IMR-90 (cell line): ENCODE results near the gene DSG1. TPM values are rescaled to one million over a fixed set of nuclear protein-coding genes. Genes with fewer than 3 reads are reported as not detected.

ENCODE experiments used
- ATAC-seq: fragments of 200-7000 bp; cut with Tn5 transposase; 2 replicates; pipeline ENCODE4 v1.9.1; 2020; ENCODE audit warnings: low read depth, mild to moderate bottlenecking, moderate library complexity
- BruUV-seq: library from RNA; stranded (reverse); fragments of 400-500 nt; replicated peaks from 2 replicates; lab custom pipeline; 2021; lab: Mats Ljungman, UMichigan
- CTCF ChIA-PET: fragments of 300-600 bp; formaldehyde crosslinking; extraction: SDS; loops from one replicate; lab custom pipeline; 2021; ENCODE audit warnings: antibody characterized with exemption; lab: Yijun Ruan, JAX
- POLR2A ChIA-PET: fragments of 300-600 bp; sonication (Branson Sonifier 250); formaldehyde crosslinking; loops from one replicate; lab custom pipeline; 2022; ENCODE audit warnings: antibody characterized with exemption; ENCODE audit not compliant: unreplicated experiment; lab: Charles Lee
- DNase-seq: peaks from one replicate; pipeline ENCODE4 v3.0.0; 2013
- H2AFZ ChIP-seq: replicated peaks from 2 replicates; pipeline ENCODE3; 2013; ENCODE audit warnings: low read length, mild to moderate bottlenecking; ENCODE audit not compliant: poor library complexity
- H2AK5ac ChIP-seq: 2 replicates; pipeline ENCODE4 v1.6.1; 2013; ENCODE audit warnings: low read depth, low read length, inconsistent platforms
- H2AK9ac ChIP-seq: replicated peaks from 2 replicates; pipeline ENCODE3; 2013; ENCODE audit warnings: mild to moderate bottlenecking, low read depth, low read length, moderate library complexity; ENCODE audit not compliant: poor library complexity
- H2BK120ac ChIP-seq: 2 replicates; pipeline ENCODE4 v1.6.1; 2013; ENCODE audit warnings: low read depth, low read length, inconsistent platforms
- H2BK15ac ChIP-seq: 3 replicates; pipeline ENCODE4 v1.6.1; 2013; ENCODE audit warnings: low read depth, low read length, inconsistent platforms
- H2BK20ac ChIP-seq: 2 replicates; pipeline ENCODE4 v1.6.1; 2013; ENCODE audit warnings: low read depth, mild to moderate bottlenecking, inconsistent platforms, low read length, moderate library complexity
- H2BK5ac ChIP-seq: 2 replicates; pipeline ENCODE4 v1.6.1; 2013; ENCODE audit warnings: mild to moderate bottlenecking, low read depth, low read length, inconsistent platforms; ENCODE audit not compliant: poor library complexity, severe bottlenecking
- H3K14ac ChIP-seq: replicated peaks from 2 replicates; pipeline ENCODE4 v1.6.1; 2013; ENCODE audit warnings: low read depth, low read length, inconsistent platforms
- H3K18ac ChIP-seq: 2 replicates; pipeline ENCODE4 v1.6.1; 2013; ENCODE audit warnings: low read depth, low read length, control low read depth
- H3K23ac ChIP-seq: 2 replicates; pipeline ENCODE4 v1.6.1; 2013; ENCODE audit warnings: low read depth, low read length, inconsistent platforms
- H3K27ac ChIP-seq: 2 replicates; pipeline ENCODE4 v1.5.1; 2013; ENCODE audit warnings: mild to moderate bottlenecking, control low read depth, low read length; ENCODE audit not compliant: insufficient read depth
- H3K27me3 ChIP-seq: 2 replicates; pipeline ENCODE4 v1.6.1; 2013; ENCODE audit warnings: low read length; ENCODE audit not compliant: control insufficient read depth, insufficient read depth
- H3K36me3 ChIP-seq: 2 replicates; pipeline ENCODE4 v1.6.1; 2013; ENCODE audit warnings: low read length, mixed read lengths; ENCODE audit not compliant: control insufficient read depth, insufficient read depth
- H3K4ac ChIP-seq: 2 replicates; pipeline ENCODE4 v1.6.1; 2013; ENCODE audit warnings: low read depth, low read length, inconsistent platforms
- H3K4me1 ChIP-seq: 2 replicates; pipeline ENCODE4 v1.6.1; 2013; ENCODE audit warnings: low read length, mixed read lengths; ENCODE audit not compliant: control insufficient read depth, insufficient read depth
- H3K4me2 ChIP-seq: 2 replicates; pipeline ENCODE4 v1.6.1; 2013; ENCODE audit warnings: low read depth, mild to moderate bottlenecking, control low read depth, low read length, moderate library complexity
- H3K4me3 ChIP-seq: 2 replicates; pipeline ENCODE4 v1.5.1; 2013; ENCODE audit warnings: low read depth, mild to moderate bottlenecking, control low read depth, low read length, moderate library complexity; ENCODE audit not compliant: insufficient read depth
- H3K56ac ChIP-seq: 2 replicates; pipeline ENCODE4 v1.6.1; 2013; ENCODE audit warnings: low read length, inconsistent platforms; ENCODE audit not compliant: insufficient read depth; ENCODE audit errors: extremely low read depth
- H3K79me1 ChIP-seq, 2 experiments: 2 replicates each; pipeline ENCODE4 v1.6.1; 2013; ENCODE audit warnings: low read length in 2 of 2, inconsistent platforms in 1 of 2, low read depth in 1 of 2
- H3K9ac ChIP-seq: 2 replicates; pipeline ENCODE4 v1.6.1; 2013; ENCODE audit warnings: low read depth, low read length, control low read depth
- H3K9me1 ChIP-seq: 2 replicates; pipeline ENCODE4 v1.6.1; 2013; ENCODE audit warnings: low read length, inconsistent platforms; ENCODE audit not compliant: insufficient read depth
- H3K9me3 ChIP-seq: 2 replicates; pipeline ENCODE4 v1.6.1; 2013; ENCODE audit warnings: low read length; ENCODE audit not compliant: control insufficient read depth, insufficient read depth
- H4K20me1 ChIP-seq: 2 replicates; pipeline ENCODE4 v1.6.1; 2013; ENCODE audit warnings: low read length, inconsistent platforms; ENCODE audit not compliant: insufficient read depth
- H4K5ac ChIP-seq: 2 replicates; pipeline ENCODE4 v1.6.1; 2013; ENCODE audit warnings: mild to moderate bottlenecking, low read depth, low read length, control low read depth
- H4K8ac ChIP-seq, 2 experiments: 2 replicates each; pipeline ENCODE4 v1.6.1; 2013; ENCODE audit warnings: low read depth in 2 of 2, low read length in 2 of 2, control low read depth in 1 of 2, inconsistent platforms in 1 of 2
- H4K91ac ChIP-seq: 2 replicates; pipeline ENCODE4 v1.6.1; 2013; ENCODE audit warnings: low read depth, low read length, inconsistent platforms; ENCODE audit not compliant: insufficient read depth
- BHLHE40 ChIP-seq: fragments of 150-350 bp; IDR thresholded peaks from 2 replicates; pipeline ENCODE4 v1.6.1; 2016; ENCODE audit warnings: mild to moderate bottlenecking, low read depth, low read length
- CEBPB ChIP-seq: IDR thresholded peaks from 2 replicates; pipeline ENCODE4 v1.6.1; 2012; ENCODE audit warnings: low read depth, low read length, improper control_type of control experiment
- CTCF ChIP-seq: conservative IDR thresholded peaks from 2 replicates; pipeline ENCODE4 v1.5.1; 2012; ENCODE audit warnings: mild to moderate bottlenecking, low read depth, low read length, improper control_type of control experiment
- MAFK ChIP-seq: IDR thresholded peaks from 2 replicates; pipeline ENCODE4 v1.6.1; 2012; ENCODE audit warnings: low read depth, low read length, improper control_type of control experiment
- MAZ ChIP-seq: IDR thresholded peaks from 2 replicates; pipeline ENCODE4 v1.6.1; 2012; ENCODE audit warnings: low read depth, mild to moderate bottlenecking, low read length, improper control_type of control experiment, moderate library complexity, borderline replicate concordance
- RAD21 ChIP-seq: IDR thresholded peaks from 2 replicates; pipeline ENCODE4 v1.6.1; 2012; ENCODE audit warnings: low read length, improper control_type of control experiment
- RCOR1 ChIP-seq: IDR thresholded peaks from 2 replicates; pipeline ENCODE4 v1.6.1; 2012; ENCODE audit warnings: mild to moderate bottlenecking, low read length, improper control_type of control experiment; ENCODE audit not compliant: insufficient replicate concordance
- RFX5 ChIP-seq: IDR thresholded peaks from 2 replicates; pipeline ENCODE4 v1.8.0; 2012; ENCODE audit warnings: low read depth, mild to moderate bottlenecking, low read length, moderate library complexity
- SMC3 ChIP-seq: fragments of 150-350 bp; IDR thresholded peaks from 2 replicates; pipeline ENCODE4 v1.6.1; 2016; ENCODE audit warnings: low read depth, mild to moderate bottlenecking, antibody characterized with exemption, low read length, moderate library complexity
- WGBS, 2 experiments: methylation state at CpG; one replicate each; pipeline versions ENCODE4 v1.1.5 to v1.1.7; 2013; ENCODE audit warnings: missing lambda C conversion rate in 2 of 2; ENCODE audit not compliant: insufficient read length in 1 of 2; ENCODE audit errors: extremely low coverage in 2 of 2; 5-methylcytosine and 5-hydroxymethylcytosine counted together
- dilution Hi-C: fragments of 300-500 bp; cut with HindIII; formaldehyde crosslinking; loops from one replicate; pipeline ENCODE4 v1.14.3; 2018; ENCODE audit warnings: low sequenced_read_pairs; ENCODE audit not compliant: unreplicated experiment
- in situ Hi-C: fragments of 300-500 bp; cut with MboI; formaldehyde crosslinking; loops from 3 replicates; pipeline ENCODE4 v1.14.3; 2019; ENCODE audit warnings: low sequenced_read_pairs, inconsistent platforms, mixed read lengths
- intact Hi-C: fragments of 100-400 bp; cut with micrococcal nuclease; formaldehyde crosslinking; loops from 2 replicates; pipeline ENCODE4 v1.10.0; 2022
- polyA plus RNA-seq, 3 experiments: library from polyadenylated mRNA; depleted of rRNA; stranded (reverse); fragments of >200 nt; gene quantifications; 2 replicates each; pipeline ENCODE4 v1.2.3, GENCODE V29; 2012; ENCODE audit warnings: low replicate concordance in 1 of 3
- total RNA-seq: library from RNA; depleted of rRNA; stranded (reverse); fragments of >200 nt; gene quantifications from 2 replicates; pipeline ENCODE4 v1.2.3, GENCODE V29; 2012
- TF ChIP-seq, protein P1 (sequence below): fragments of 150-350 bp; IDR thresholded peaks from 2 replicates; pipeline ENCODE4 v1.6.1; 2017; ENCODE audit warnings: mild to moderate bottlenecking, antibody characterized with exemption, low read length, low read depth

Gene DSG1
- total and polyA plus RNA-seq, 2 of the 4 experiments (the other 2 are of a cell fraction), result not detected

- H3K27ac ChIP-seq, result no peak overlapping the region
- H2BK15ac ChIP-seq, result no peak overlapping the region
- no peak overlapping the region for H3K9ac ChIP-seq
- TF ChIP-seq SMC3 (no peak), MAFK (no peak), MAZ (no peak), BHLHE40 (no peak), RCOR1 (no peak), RAD21 (no peak), CTCF (no peak), RFX5 (no peak), CEBPB (no peak)
- TF ChIP-seq, protein P1, sequence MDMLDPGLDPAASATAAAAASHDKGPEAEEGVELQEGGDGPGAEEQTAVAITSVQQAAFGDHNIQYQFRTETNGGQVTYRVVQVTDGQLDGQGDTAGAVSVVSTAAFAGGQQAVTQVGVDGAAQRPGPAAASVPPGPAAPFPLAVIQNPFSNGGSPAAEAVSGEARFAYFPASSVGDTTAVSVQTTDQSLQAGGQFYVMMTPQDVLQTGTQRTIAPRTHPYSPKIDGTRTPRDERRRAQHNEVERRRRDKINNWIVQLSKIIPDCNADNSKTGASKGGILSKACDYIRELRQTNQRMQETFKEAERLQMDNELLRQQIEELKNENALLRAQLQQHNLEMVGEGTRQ, result no peak
- H2AK5ac ChIP-seq, result no peak overlapping the region
- intact Hi-C loops, result no loop called here
- no TSS peak for BruUV-seq
- ATAC-seq (no peak), DNase-seq (no peak)
- no peak overlapping the region for H2AK9ac ChIP-seq
- no peaks in the 10 kb centered on the region for H3K9me1 ChIP-seq
- H3K4me2 ChIP-seq, result no peak overlapping the region
- POLR2A ChIA-PET, result no interaction called here
- no peak overlapping the region for H2BK120ac ChIP-seq
- no peaks in the 10 kb centered on the region for H3K36me3 ChIP-seq
- H3K9me3 ChIP-seq, result no peaks in the 10 kb centered on the region
- H4K8ac ChIP-seq, result no peak overlapping the region
- WGBS, 2 experiments, result no CpG with 5 or more reads among the region's 5 CpGs
- H3K4me1 ChIP-seq, result no peaks in the 10 kb centered on the region
- no peak overlapping the region for H3K23ac ChIP-seq
- no peaks in the 10 kb centered on the region for H3K27me3 ChIP-seq
- in situ Hi-C loops, result no loop called here
- H3K4me3 ChIP-seq, result no peak overlapping the region
- no peaks in the 10 kb centered on the region for H3K79me1 ChIP-seq
- H3K14ac ChIP-seq, result no peak overlapping the region
- H3K56ac ChIP-seq, result no peak overlapping the region
- no peak overlapping the region for H2AFZ ChIP-seq
- no peak overlapping the region for H3K4ac ChIP-seq
- no peak overlapping the region for H3K18ac ChIP-seq
- dilution Hi-C loops, result no loop called here
- no peaks in the 10 kb centered on the region for H4K20me1 ChIP-seq
- no peak overlapping the region for H2BK5ac ChIP-seq
- no peak overlapping the region for H4K5ac ChIP-seq
- H4K91ac ChIP-seq, result no peak overlapping the region
- CTCF ChIA-PET, result no interaction called here
- no peak overlapping the region for H2BK20ac ChIP-seq
Observed at GRCh38 chr18:31273812-31274527, 44.0 kb upstream of the DSG1 start.
